ENCODE results near the gene VPS16.

DNA sequence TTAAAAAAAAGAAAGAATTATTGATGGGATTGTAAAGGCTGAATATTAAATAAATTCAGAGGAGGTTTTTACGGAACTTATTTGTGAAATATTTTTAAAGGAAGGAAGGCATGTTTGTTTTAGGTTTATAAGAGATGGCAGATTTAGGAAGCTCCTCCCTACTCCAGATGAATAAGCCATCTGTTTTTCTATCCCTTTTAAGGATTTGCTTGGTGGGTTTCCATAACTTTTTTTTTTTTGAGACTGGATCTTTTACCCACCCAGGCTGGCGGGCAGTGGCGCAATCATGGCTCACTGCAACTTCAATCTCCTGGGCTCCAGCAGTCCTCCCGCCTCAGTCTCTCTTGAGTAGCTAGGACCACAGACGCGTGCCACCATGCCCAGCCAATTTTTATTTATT, 63.1 kb downstream of the VPS16 start:
- TF ChIP-seq, protein P1, sequence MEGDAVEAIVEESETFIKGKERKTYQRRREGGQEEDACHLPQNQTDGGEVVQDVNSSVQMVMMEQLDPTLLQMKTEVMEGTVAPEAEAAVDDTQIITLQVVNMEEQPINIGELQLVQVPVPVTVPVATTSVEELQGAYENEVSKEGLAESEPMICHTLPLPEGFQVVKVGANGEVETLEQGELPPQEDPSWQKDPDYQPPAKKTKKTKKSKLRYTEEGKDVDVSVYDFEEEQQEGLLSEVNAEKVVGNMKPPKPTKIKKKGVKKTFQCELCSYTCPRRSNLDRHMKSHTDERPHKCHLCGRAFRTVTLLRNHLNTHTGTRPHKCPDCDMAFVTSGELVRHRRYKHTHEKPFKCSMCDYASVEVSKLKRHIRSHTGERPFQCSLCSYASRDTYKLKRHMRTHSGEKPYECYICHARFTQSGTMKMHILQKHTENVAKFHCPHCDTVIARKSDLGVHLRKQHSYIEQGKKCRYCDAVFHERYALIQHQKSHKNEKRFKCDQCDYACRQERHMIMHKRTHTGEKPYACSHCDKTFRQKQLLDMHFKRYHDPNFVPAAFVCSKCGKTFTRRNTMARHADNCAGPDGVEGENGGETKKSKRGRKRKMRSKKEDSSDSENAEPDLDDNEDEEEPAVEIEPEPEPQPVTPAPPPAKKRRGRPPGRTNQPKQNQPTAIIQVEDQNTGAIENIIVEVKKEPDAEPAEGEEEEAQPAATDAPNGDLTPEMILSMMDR (IDR thresholded peaks at IDR 0.05): no peak
- TF ChIP-seq MAFK (IDR thresholded peaks at IDR 0.05; ENCODE audit: partially characterized antibody) (no peak), JUNB (IDR thresholded peaks at IDR 0.05) (no peak), PHF8 (IDR thresholded peaks at IDR 0.05; ENCODE audit: borderline replicate concordance, low read depth) (no peak), KDM1A (IDR thresholded peaks at IDR 0.05; ENCODE audit: low read depth) (no peak), POLR2A (IDR thresholded peaks at IDR 0.05; ENCODE audit: low read length) (no peak), NFE2L2 (conservative IDR thresholded peaks at IDR 0.05; ENCODE audit: low read length) (no peak), MYC (IDR thresholded peaks at IDR 0.05; ENCODE audit: borderline replicate concordance, low read length) (no peak), CHD2 (IDR thresholded peaks at IDR 0.05; ENCODE audit: low read length, partially characterized antibody) (no peak), RNF2 (IDR thresholded peaks at IDR 0.05; ENCODE audit: borderline replicate concordance, low read depth) (no peak)

All from A549 (cell line).